ENCODE measurements around the gene DOCK2. TPM values are rescaled to one million over a fixed set of nuclear protein-coding genes. Genes with fewer than 3 reads are reported as not detected.
"Not testable (repeated sequence)": the region's sequence is repeated elsewhere in the genome, so short reads cannot be mapped to it uniquely, and the experiment has no call there.

DOCK2 gene
- total and polyA plus RNA-seq, 8 donors, result 0.73 to 15.6 (median 1.7) TPM

DNA sequence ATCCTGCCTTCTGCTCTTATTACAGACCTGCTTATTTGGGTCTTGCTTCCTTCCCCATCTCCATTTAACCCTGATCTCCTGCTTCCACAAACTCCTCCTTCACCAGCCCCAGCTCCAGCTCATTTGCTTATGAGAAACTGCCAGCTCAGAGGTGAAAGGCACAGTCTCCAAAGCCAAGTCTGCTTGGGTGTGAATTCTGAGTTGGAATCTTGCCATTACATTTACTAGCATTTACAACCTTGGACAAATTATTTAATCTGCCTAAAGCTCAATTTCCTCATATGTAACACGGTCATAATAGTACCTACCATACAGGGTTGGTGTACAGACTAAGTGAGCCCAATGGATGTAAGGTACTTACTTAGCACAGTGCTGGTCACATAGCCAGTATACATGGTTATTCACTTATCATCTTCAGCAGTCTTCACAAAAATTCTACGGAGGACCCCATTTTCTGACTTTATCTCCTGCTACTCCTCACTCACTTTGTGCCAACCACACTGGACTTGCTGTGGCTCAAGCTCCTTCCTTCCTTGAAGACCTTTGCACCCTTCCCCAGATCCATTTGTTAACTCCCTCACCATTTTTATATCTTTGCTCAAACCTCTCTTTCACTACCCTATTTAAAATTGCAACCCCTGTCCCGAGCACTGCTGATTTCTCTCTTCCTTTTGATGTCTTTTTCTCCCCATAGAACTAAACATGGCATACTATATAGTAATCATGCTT lies 86.2 kb downstream of the DOCK2 start:
- DNase-seq (no peak), FAIRE-seq (no peak), ATAC-seq (no peak)
- no peaks in the 10 kb centered on the region for H3K4me1 ChIP-seq
- H3K4me3 ChIP-seq, result no peak overlapping the region
- H3K9me3 ChIP-seq, result no peaks in the 10 kb centered on the region
- H3K27ac ChIP-seq, result no peak overlapping the region
- TF ChIP-seq, protein P1, sequence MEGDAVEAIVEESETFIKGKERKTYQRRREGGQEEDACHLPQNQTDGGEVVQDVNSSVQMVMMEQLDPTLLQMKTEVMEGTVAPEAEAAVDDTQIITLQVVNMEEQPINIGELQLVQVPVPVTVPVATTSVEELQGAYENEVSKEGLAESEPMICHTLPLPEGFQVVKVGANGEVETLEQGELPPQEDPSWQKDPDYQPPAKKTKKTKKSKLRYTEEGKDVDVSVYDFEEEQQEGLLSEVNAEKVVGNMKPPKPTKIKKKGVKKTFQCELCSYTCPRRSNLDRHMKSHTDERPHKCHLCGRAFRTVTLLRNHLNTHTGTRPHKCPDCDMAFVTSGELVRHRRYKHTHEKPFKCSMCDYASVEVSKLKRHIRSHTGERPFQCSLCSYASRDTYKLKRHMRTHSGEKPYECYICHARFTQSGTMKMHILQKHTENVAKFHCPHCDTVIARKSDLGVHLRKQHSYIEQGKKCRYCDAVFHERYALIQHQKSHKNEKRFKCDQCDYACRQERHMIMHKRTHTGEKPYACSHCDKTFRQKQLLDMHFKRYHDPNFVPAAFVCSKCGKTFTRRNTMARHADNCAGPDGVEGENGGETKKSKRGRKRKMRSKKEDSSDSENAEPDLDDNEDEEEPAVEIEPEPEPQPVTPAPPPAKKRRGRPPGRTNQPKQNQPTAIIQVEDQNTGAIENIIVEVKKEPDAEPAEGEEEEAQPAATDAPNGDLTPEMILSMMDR (IDR thresholded peaks at IDR 0.05), result no peak
- 51 to 67% methylated on average over 3 of the region's 3 CpGs for WGBS, 2 donors
- no peaks in the 10 kb centered on the region for H3K36me3 ChIP-seq
- intact Hi-C loops (cut with DNase I), result no loop called here
- H3K27me3 ChIP-seq, result no peaks in the 10 kb centered on the region

DNA sequence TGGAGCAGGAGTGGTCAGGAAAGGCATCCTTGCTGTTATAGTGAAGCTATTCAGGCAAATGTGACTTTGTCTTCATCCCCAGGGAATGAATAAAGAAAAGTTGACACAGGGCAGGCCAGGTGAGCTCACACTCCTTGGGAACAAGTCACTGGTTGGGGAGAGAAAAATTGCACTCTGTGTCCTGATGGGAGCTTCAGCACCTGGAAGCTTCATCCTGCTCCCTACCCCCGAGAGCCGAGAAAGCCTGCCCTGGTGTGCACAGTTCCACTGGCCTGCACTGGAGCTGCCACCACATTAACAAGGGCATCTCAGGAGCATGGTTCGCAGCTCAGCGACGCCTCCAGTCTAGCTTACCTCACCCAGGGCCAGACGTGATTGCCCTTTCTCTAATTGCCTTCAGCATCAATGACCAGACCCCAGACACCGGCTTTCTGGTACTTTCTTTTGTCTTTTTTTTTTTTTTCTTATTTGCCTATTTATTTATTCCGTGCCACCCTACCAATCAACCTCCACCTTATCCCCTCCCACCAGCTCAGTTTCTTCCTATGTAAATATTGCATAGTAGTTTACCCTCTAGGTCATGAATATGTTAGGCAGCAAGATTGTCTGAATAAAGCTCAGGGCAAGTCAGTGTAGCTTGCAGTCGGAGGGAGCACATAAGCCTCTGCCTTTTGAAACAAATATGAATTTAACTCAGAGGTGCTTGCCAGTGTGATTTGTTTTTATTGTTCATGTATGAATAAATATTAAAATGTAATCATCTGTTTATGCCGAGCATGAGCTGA lies 87.4 kb downstream of the DOCK2 start:
- Histone ChIP-seq H3K36me3 (no peaks in the 10 kb centered on the region), H3K27ac (no peak overlapping the region), H3K4me1 (no peaks in the 10 kb centered on the region), H3K4me3 (no peak overlapping the region), H3K9me3 (no peaks in the 10 kb centered on the region), H3K27me3 (no peaks in the 10 kb centered on the region)
- intact Hi-C loops (cut with DNase I), result no loop called here
- TF ChIP-seq, protein P1 (IDR thresholded peaks at IDR 0.05), result no peak
- FAIRE-seq (no peak), ATAC-seq (no peak), DNase-seq (no peak)
- 42 to 49% methylated on average over 10 of the region's 10 CpGs for WGBS, 2 donors

DNA sequence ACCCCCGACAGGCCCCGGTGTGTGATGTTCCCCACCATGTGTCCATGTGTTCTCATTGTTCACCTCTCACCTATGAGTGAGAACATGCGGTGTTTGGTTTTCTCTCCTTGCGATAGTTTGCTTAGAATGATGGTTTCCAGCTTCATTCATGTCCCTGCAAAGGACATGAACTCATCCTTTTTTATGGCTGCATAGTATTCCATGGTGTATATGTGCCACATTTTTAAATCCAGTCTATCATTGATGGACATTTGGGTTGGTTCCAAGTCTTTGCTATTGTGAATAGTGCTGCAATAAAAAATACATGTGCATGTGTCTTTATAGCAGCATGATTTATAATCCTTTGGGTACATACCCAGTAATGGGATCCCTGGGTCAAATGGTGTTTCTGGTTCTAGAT lies 88.6 kb downstream of the DOCK2 start:
- H3K27ac ChIP-seq; H3K36me3 ChIP-seq; H3K27me3 ChIP-seq; DNase-seq; H3K4me3 ChIP-seq; H3K9me3 ChIP-seq; FAIRE-seq; ATAC-seq; H3K4me1 ChIP-seq; intact Hi-C loops (cut with DNase I): not testable (repeated sequence)
- 94 to 96% methylated on average over 4 of the region's 4 CpGs for WGBS, 2 donors

DNA sequence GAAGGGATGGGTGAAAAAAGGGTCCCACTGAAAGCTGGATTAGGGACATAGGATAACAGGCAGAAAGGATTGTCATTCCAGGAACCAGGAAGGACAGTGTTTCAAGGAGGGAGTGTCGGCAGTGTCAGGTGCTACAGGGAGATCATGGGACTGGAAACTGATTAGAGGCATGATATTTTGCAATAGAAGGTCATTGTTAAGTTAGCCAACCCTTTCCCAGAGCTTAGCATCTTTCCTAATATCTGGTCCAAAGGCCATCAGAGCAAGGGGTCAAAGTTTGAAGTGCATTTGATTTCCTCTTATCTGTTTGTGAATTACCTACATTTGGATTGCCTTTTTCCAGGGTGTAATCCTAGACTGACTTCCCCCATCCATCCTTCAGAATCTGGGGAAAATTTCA lies 91.3 kb downstream of the DOCK2 start:
- H3K27ac ChIP-seq, result no peak overlapping the region
- no peak for DNase-seq
- H3K36me3 ChIP-seq, result no peaks in the 10 kb centered on the region
- no peak overlapping the region for H3K4me3 ChIP-seq
- no peaks in the 10 kb centered on the region for H3K9me3 ChIP-seq
- H3K27me3 ChIP-seq, result no peaks in the 10 kb centered on the region
- ATAC-seq, result no peak
- 44 to 70% methylated on average over 1 of the region's 1 CpG for WGBS, 2 donors
- H3K4me1 ChIP-seq, result no peaks in the 10 kb centered on the region
- no peak for FAIRE-seq
- intact Hi-C loops (cut with DNase I), result no loop called here
- TF ChIP-seq, protein P1 (IDR thresholded peaks at IDR 0.05), result no peak

DNA sequence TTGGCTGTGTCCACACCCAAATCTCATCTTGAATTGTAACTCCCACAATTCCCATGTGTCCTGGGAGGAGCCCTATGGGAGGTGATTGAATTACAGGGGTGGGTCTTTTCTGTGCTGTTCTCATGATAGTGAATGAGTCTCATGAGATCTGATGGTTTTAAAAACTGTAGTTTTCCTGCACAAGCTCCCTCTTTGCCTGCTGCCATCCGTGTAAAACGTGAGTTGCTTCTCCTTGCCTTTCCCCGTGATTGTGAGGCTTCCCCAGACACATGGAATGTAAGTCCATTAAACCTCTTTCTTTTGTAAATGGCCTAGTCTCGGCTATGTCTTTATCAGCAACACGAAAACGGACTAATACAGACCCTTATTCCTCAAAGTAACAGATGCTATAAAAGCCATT lies 94.1 kb downstream of the DOCK2 start:
- TF ChIP-seq, protein P1 (IDR thresholded peaks at IDR 0.05), result no peak
- no peak for DNase-seq
- H3K27ac ChIP-seq, result no peak overlapping the region
- intact Hi-C loops (cut with DNase I), result no loop called here
- H3K27me3 ChIP-seq, result no peaks in the 10 kb centered on the region
- no peaks in the 10 kb centered on the region for H3K9me3 ChIP-seq
- WGBS, 2 donors, result 63 to 72% methylated on average over 6 of the region's 6 CpGs
- ATAC-seq, result no peak
- no peak for FAIRE-seq
- H3K36me3 ChIP-seq, result no peaks in the 10 kb centered on the region
- no peaks in the 10 kb centered on the region for H3K4me1 ChIP-seq
- H3K4me3 ChIP-seq, result no peak overlapping the region
